ENCODE data around the gene RAB7A.

The RAB7A gene

DNA sequence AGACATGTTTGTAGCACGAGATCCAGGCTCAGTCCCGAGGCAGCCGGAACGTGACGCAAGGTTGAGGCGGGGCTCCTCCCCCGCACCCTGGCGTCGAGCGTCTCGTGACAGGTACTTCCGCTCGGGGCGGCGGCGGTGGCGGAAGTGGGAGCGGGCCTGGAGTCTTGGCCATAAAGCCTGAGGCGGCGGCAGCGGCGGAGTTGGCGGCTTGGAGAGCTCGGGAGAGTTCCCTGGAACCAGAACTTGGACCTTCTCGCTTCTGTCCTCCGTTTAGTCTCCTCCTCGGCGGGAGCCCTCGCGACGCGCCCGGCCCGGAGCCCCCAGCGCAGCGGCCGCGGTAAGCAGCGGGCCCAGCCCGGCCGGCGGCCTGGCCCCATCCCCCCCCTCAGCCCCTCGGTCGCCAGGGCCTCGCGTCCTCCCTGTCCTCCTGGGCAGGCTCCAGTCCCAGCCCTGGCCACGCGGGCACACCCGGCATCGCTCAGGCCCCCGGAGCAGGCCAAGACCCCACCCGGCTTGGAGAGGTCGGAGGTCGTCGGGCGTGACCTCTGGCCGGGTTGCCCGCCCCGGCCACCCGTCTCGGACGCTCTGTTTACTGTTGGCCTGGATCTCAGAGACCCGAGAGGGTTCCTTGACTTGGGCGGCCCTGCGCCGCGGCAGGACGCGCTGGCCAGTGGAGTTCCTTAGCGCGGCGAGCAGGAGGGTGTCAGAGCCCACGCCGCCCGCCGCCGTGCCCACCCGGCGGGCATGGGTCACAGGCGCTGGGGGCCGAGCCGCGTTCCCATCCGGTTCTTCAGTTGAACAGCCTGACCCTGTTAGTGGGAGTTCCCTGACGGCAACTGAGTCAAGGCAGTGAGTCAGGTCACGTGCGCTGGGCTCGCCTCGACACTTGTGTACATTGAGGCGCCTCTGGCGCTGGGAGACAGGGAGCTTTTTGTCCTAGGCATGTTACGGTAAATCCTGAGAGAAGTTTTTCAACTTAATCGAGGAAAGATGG, at the start of gene RAB7A:
RAB7A (plus strand) TSS at position 161 of the 994 bp plus-strand sequence. CDS start 69,185 bp downstream, outside the sequence.
- TF ChIP-seq, protein P1, sequence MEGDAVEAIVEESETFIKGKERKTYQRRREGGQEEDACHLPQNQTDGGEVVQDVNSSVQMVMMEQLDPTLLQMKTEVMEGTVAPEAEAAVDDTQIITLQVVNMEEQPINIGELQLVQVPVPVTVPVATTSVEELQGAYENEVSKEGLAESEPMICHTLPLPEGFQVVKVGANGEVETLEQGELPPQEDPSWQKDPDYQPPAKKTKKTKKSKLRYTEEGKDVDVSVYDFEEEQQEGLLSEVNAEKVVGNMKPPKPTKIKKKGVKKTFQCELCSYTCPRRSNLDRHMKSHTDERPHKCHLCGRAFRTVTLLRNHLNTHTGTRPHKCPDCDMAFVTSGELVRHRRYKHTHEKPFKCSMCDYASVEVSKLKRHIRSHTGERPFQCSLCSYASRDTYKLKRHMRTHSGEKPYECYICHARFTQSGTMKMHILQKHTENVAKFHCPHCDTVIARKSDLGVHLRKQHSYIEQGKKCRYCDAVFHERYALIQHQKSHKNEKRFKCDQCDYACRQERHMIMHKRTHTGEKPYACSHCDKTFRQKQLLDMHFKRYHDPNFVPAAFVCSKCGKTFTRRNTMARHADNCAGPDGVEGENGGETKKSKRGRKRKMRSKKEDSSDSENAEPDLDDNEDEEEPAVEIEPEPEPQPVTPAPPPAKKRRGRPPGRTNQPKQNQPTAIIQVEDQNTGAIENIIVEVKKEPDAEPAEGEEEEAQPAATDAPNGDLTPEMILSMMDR (IDR thresholded peaks at IDR 0.05; ENCODE audit: unreplicated experiment in 3 of 3), result no peak
- Mint-ChIP-seq H3K9me3 (no peaks in the 10 kb centered on the region), H3K4me1 (peaks cover 39% of the 10 kb centered on the region), H3K4me3 (peak within 1 kb of the TSS; percentile 94 to 99 (median 95)), H3K27ac (peak within 1 kb of the TSS; percentile 85 to 97 (median 95)), H3K36me3 (ENCODE audit: low read depth) (peaks cover 6% of the 10 kb centered on the region), H3K27me3 (ENCODE audit: low read depth) (peaks cover under 1% of the 10 kb centered on the region)

DNA sequence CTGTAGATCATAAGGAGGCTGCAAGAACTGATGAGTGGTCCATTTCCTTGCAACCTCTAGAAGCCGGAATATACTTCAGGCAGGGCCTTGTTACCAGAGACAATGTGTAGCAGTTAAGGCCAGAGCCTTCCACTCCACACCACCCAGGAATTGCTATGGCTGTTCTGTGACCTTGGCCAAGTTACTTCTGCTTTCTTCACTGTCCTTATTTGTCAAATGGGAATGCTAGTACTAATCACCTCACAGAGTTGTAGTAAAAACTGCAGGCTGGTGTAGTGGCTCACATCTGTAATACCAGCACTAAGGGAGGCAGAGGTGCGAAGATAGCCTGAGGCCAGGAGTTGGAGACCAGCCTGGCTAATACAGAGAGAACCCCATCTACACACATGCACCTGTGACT, 46.6 kb upstream of the RAB7A start:
- Mint-ChIP-seq H3K27me3 (ENCODE audit: low read depth) (no peaks in the 10 kb centered on the region), H3K9me3 (no peaks in the 10 kb centered on the region), H3K4me3 (peak overlapping the region; percentile 80 to 91 (median 88)), H3K27ac (peak overlapping the region; percentile 54 to 100 (median 89)), H3K36me3 (ENCODE audit: low read depth) (no peaks in the 10 kb centered on the region), H3K4me1 (peaks cover 11% of the 10 kb centered on the region)
- TF ChIP-seq, protein P1 (IDR thresholded peaks at IDR 0.05; ENCODE audit: unreplicated experiment in 3 of 3), result no peak

DNA sequence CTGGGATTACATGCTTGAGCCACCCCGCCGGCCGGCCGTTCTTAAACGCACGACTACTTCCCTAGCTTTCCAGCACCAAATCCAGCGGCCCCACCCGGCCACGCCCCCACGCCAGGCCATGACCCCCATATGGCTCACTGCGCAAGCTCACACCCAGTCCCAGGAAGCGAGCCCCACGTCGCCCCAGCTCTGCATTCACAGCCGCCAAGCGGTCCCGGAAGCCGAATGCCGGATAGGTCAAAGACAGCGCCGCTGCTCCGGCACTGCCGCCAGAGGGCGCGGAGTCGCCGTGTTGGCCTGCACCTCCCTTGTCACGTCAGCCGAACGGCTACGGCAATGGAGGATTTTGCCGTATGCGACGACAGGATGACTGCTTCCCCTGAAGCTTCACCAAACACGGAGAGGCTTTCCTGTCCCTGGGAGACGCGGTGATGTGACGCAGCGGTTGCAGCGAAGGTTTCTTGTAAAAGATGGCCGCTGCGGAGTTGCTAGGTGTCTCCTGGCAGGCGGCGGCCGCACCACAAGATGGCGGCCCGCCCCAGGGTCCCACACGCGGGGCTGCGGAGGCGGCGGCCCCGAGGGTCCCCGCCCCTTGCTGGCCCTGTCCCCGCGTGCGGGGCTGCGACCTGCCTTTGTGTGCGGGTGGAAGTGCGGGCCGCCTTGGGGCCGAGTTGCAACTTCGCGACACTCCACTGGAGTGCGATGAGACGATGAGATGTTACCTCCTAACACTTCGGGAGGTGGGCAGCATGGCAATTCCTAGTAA, 45.2 kb upstream of the RAB7A start:
- H3K4me3 Mint-ChIP-seq, result peak overlapping the region; percentile 88 to 91 (median 91)

GRCh38 chr3:128681369-128681829, 44.6 kb upstream of the RAB7A start:
- Mint-ChIP-seq H3K9me3 (no peaks in the 10 kb centered on the region), H3K4me3 (peak overlapping the region; percentile 88 to 91 (median 91)), H3K4me1 (peaks cover 11% of the 10 kb centered on the region), H3K36me3 (ENCODE audit: low read depth) (no peaks in the 10 kb centered on the region), H3K27me3 (ENCODE audit: low read depth) (no peaks in the 10 kb centered on the region), H3K27ac (peak overlapping the region; percentile 89 to 100 (median 97))
- TF ChIP-seq, protein P1 (IDR thresholded peaks at IDR 0.05; ENCODE audit: unreplicated experiment in 3 of 3), result no peak

More for the DNA sequence above, 45.2 kb upstream of the RAB7A start:
- no peaks in the 10 kb centered on the region for H3K27me3 Mint-ChIP-seq (ENCODE audit: low read depth)
- H3K36me3 Mint-ChIP-seq (ENCODE audit: low read depth), result no peaks in the 10 kb centered on the region
- peaks cover 11% of the 10 kb centered on the region for H3K4me1 Mint-ChIP-seq
- peak overlapping the region; percentile 89 to 100 (median 97) for H3K27ac Mint-ChIP-seq
- H3K9me3 Mint-ChIP-seq, result no peaks in the 10 kb centered on the region
- TF ChIP-seq, protein P1 (IDR thresholded peaks at IDR 0.05; ENCODE audit: unreplicated experiment in 3 of 3), result peak; percentile 96 to 99 (median 97)

- Mint-ChIP-seq H3K9me3 (no peaks in the 10 kb centered on the region), H3K27me3 (ENCODE audit: low read depth) (no peaks in the 10 kb centered on the region), H3K36me3 (ENCODE audit: low read depth) (no peaks in the 10 kb centered on the region), H3K4me1 (peaks cover 11% of the 10 kb centered on the region), H3K4me3 (no peak overlapping the region), H3K27ac (no peak overlapping the region)
- TF ChIP-seq, protein P1 (IDR thresholded peaks at IDR 0.05; ENCODE audit: unreplicated experiment in 3 of 3), result no peak
Measured at GRCh38 chr3:128683957-128684356, 42.0 kb upstream of the RAB7A start.

Data from nephron (organoid).